ENCODE measurements around the gene GPR153.

GRCh38 chr1:6245869-6246496, 14.9 kb downstream of the GPR153 start:
- TF ChIP-seq CTCF (IDR thresholded peaks at IDR 0.05) = no peak
- no peak for TF ChIP-seq POLR2A (IDR thresholded peaks at IDR 0.05)

Measured in Peyer's patch (tissue), 4 donors.